Gastroesophageal sphincter (tissue), 4 donors: ENCODE measurements around the gene UVSSA. TPM values are rescaled to one million over a fixed set of nuclear protein-coding genes. Genes with fewer than 3 reads are reported as not detected.
"Not testable (repeated sequence)": the region's sequence is repeated elsewhere in the genome, so short reads cannot be mapped to it uniquely, and the experiment has no call there.

Experiments used
- ATAC-seq: fragments of 150-250 bp; one replicate; pipeline ENCODE4 v1.9.1; 2016; ENCODE audit warnings: mild to moderate bottlenecking, moderate library complexity
- H3K27ac ChIP-seq, 4 donors: fragments of 200-600 bp; sonication (generic) in 3 of 4; 1 replicate in 3 of 4; 2 replicates in 1 of 4; pipeline ENCODE4 v1.5.1; 2016 to 2019
- H3K27me3 ChIP-seq: fragments of 200-600 bp; sonication (generic); one replicate; pipeline ENCODE4 v1.5.1; 2019
- H3K36me3 ChIP-seq, 2 donors: fragments of 200-600 bp; sonication (generic); one replicate each; pipeline ENCODE4 v1.5.1; 2019; ENCODE audit warnings: control low read depth in 1 of 2
- H3K4me1 ChIP-seq, 3 donors: fragments of 200-600 bp; sonication (generic); 1 replicate in 2 of 3; 2 replicates in 1 of 3; pipeline ENCODE4 v1.5.1; 2016 to 2019; ENCODE audit warnings: control low read depth in 2 of 3
- H3K4me3 ChIP-seq, 2 donors: fragments of 200-600 bp; sonication (generic); one replicate each; pipeline ENCODE4 v1.5.1; 2019; ENCODE audit warnings: mild to moderate bottlenecking in 1 of 2, moderate library complexity in 1 of 2
- H3K9me3 ChIP-seq, 3 donors: fragments of 200-600 bp; sonication (generic); one replicate each; pipeline ENCODE4 v1.5.1; 2017 to 2019; ENCODE audit warnings: control low read depth in 2 of 3
- CTCF ChIP-seq, 4 experiments: fragments of 200-600 bp in 2 of 4; fragments of 450-650 bp in 2 of 4; sonication (generic) in 1 of 4; IDR thresholded peaks; one replicate each; pipeline ENCODE4 v1.5.1; 2017 to 2019; ENCODE audit warnings: antibody characterized with exemption in 4 of 4, mild to moderate bottlenecking in 2 of 4, moderate library complexity in 2 of 4
- EP300 ChIP-seq: sonication (generic); formaldehyde crosslinking; IDR thresholded peaks from one replicate; pipeline ENCODE4 v1.6.1; 2017; ENCODE audit warnings: antibody characterized with exemption, mild to moderate bottlenecking
- POLR2A ChIP-seq, 2 donors: fragments of 450-650 bp; IDR thresholded peaks; one replicate each; pipeline ENCODE4 v1.6.1; 2017; ENCODE audit warnings: antibody characterized with exemption in 2 of 2, mild to moderate bottlenecking in 2 of 2, moderate library complexity in 1 of 2
- POLR2AphosphoS5 ChIP-seq: sonication (generic); formaldehyde crosslinking; IDR thresholded peaks from one replicate; pipeline ENCODE4 v1.6.1; 2017; ENCODE audit warnings: antibody characterized with exemption
- WGBS, 2 donors: methylation state at CpG; one replicate each; pipeline ENCODE4 v1.1.5; 2018; ENCODE audit warnings: low coverage in 1 of 2; 5-methylcytosine and 5-hydroxymethylcytosine counted together
- total RNA-seq, 4 donors: library from RNA; depleted of rRNA; stranded (reverse); fragments of >200 nt; gene quantifications; one replicate each; pipeline ENCODE4 v1.1.0, GENCODE V29; 2016

UVSSA gene
- total RNA-seq, 4 donors from 2014 or later: 3.1 to 24.1 (median 9.9) TPM

DNA sequence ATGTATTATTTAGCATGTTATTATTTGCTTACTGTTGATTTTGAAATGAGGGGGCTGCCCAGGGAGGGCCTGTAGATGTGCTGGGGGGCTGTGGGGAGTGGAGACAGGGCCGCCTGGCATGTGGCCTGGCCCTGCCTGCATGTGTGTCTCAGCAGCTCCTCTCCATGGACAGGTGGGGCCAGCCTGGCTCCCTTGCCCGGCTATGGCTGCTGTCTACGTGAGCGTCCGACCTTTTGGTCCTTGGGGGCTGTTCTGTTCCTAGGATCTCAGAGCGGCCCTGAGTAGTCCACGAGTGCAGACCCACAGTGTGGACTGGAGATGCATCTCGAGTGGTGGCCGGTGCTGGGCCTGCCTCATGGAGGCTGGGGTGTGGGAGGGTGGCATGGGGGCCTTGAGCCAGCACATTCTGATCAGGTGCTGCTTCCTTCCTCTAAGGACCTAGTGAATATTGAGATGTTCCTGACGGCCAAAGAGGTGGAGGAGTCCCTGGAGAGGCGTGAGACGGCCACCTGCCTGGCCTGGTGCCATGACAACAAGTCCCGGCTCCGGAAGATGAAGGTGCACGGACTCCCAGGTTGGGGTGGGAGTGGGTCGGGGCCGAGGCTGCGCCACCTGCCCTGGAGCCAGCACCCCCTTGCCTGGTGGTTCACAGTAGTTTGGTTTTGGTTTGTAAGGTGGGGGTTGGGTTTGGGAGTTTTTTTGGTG lies 24.9 kb upstream of the UVSSA start:
- Histone ChIP-seq H3K27ac (no peak overlapping the region), H3K36me3 (peaks cover 0 to 97% of the 10 kb centered on the region in 2 donors), H3K4me3 (no peak overlapping the region), H3K9me3 (no peaks in the 10 kb centered on the region), H3K4me1 (peaks cover 0 to 5% (median 0%) of the 10 kb centered on the region in 3 donors), H3K27me3 (no peaks in the 10 kb centered on the region)
- no peak for ATAC-seq
- TF ChIP-seq POLR2AphosphoS5: no peak
- TF ChIP-seq EP300: no peak
- no peak for TF ChIP-seq CTCF (IDR thresholded peaks at IDR 0.05)
- WGBS, 2 donors: 80 to 100% methylated on average over 1 of the region's 18 CpGs

- TF ChIP-seq POLR2A (IDR thresholded peaks at IDR 0.05) (no peak), CTCF (IDR thresholded peaks at IDR 0.05) (no peak), POLR2AphosphoS5 (no peak), EP300 (no peak)
- no peak overlapping the region for H3K27ac ChIP-seq
Measured at GRCh38 chr4:1323280-1323634, 23.8 kb upstream of the UVSSA start.

DNA sequence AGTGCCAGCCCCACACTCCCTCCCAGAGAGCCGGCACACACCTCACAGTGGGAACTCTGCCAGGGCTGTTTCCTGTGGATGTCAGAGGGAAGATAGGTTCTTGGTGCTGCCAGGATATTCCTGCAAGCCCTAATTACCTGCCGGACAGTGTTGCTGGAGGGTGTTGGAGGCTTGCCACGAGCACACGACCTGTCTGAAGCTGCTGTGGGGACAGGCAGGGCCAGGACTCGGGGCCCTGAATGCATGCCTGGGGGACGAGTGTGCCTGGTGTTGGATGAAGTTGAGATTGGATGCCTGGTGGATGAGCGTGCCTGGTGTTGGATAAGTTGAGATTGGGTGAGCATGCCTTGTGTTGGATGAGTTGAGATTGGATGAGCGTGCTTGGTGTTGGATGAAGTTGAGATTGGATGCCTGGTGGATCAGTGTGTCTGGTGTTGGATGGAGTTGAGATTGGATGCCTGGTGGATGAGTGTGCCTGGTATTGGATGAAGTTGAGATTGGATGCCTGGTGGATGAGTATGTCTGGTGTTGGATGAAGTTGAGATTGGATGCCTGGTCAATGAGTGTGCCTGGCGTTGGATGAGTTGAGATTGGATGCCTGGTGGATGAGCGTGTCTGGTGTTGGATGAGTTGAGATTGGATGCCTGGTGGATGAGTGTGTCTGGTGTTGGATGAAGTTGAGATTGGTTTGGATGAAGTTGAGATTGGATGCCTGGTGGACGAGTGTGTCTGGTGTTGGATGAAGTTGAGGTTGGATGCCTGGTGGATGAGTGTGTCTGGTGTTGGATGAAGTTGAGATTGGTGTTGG lies 23.2 kb upstream of the UVSSA start:
- H3K4me1 ChIP-seq: peaks cover 0 to 1% (median 0%) of the 10 kb centered on the region in 3 donors
- H3K27me3 ChIP-seq: no peaks in the 10 kb centered on the region
- H3K27ac ChIP-seq: no peak overlapping the region
- no peak for ATAC-seq
- peaks cover 0 to 97% of the 10 kb centered on the region in 2 donors for H3K36me3 ChIP-seq
- WGBS, 2 donors: 84 to 93% methylated on average over 6 of the region's 11 CpGs
- no peak for TF ChIP-seq CTCF (IDR thresholded peaks at IDR 0.05)
- TF ChIP-seq POLR2A (IDR thresholded peaks at IDR 0.05): no peak
- no peak for TF ChIP-seq EP300
- no peak for TF ChIP-seq POLR2AphosphoS5
- no peaks in the 10 kb centered on the region for H3K9me3 ChIP-seq
- H3K4me3 ChIP-seq: no peak overlapping the region

More at GRCh38 chr4:1323280-1323634, 23.8 kb upstream of the UVSSA start:
- no peaks in the 10 kb centered on the region for H3K27me3 ChIP-seq
- no peaks in the 10 kb centered on the region for H3K9me3 ChIP-seq
- H3K4me3 ChIP-seq: no peak overlapping the region
- peaks cover 0 to 5% (median 0%) of the 10 kb centered on the region in 3 donors for H3K4me1 ChIP-seq
- peaks cover 0 to 97% of the 10 kb centered on the region in 2 donors for H3K36me3 ChIP-seq
- no peak for ATAC-seq
- 86% methylated on average over 6 of the region's 8 CpGs; no CpG with 5 or more reads in 1 of the 2 donors for WGBS, 2 donors

GRCh38 chr4:1324443-1325175 lies 22.4 kb upstream of the UVSSA start:
- H3K4me1 ChIP-seq, H3K27me3 ChIP-seq, H3K27ac ChIP-seq, H3K9me3 ChIP-seq, H3K4me3 ChIP-seq, ATAC-seq: not testable (repeated sequence)
- WGBS, 2 donors: 87 to 94% methylated on average over 10 to 19 of the region's 20 CpGs
- peaks cover 0 to 97% of the 10 kb centered on the region in 2 donors for H3K36me3 ChIP-seq

GRCh38 chr4:1325176-1325480 lies 21.9 kb upstream of the UVSSA start:
- Histone ChIP-seq H3K9me3 (no peaks in the 10 kb centered on the region), H3K4me3 (no peak overlapping the region), H3K4me1 (peaks cover 0 to 8% (median 0%) of the 10 kb centered on the region in 3 donors), H3K27ac (no peak overlapping the region), H3K36me3 (peaks cover 0 to 97% of the 10 kb centered on the region in 2 donors), H3K27me3 (no peaks in the 10 kb centered on the region)
- WGBS, 2 donors: 94% methylated on average over 11 of the region's 11 CpGs; no CpG with 5 or more reads in 1 of the 2 donors
- ATAC-seq: no peak
- TF ChIP-seq CTCF (IDR thresholded peaks at IDR 0.05): no peak
- no peak for TF ChIP-seq EP300
- TF ChIP-seq POLR2AphosphoS5: no peak
- TF ChIP-seq POLR2A (IDR thresholded peaks at IDR 0.05): no peak
